Osteocyte (in vitro differentiated cells): Measurements from ENCODE around the gene ZG16B. TPM values are rescaled to one million over a fixed set of nuclear protein-coding genes. Genes with fewer than 3 reads are reported as not detected.
A peak's percentile ranks its signal among the peaks of the same experiment; 100 is the strongest.

ENCODE experiments used
- DNase-seq: peaks from one replicate; pipeline ENCODE4 v3.0.0; 2021; ENCODE audit warnings: mixed read lengths; ENCODE audit not compliant: unreplicated experiment; ENCODE audit errors: extremely low spot score
- H3K27ac Mint-ChIP-seq: one replicate; pipeline ENCODE4 v1.8.0; 2021; ENCODE audit warnings: mild to moderate bottlenecking, mixed read lengths; ENCODE audit not compliant: unreplicated experiment
- H3K27me3 Mint-ChIP-seq: one replicate; pipeline ENCODE4 v1.8.0; 2021; ENCODE audit warnings: mixed read lengths; ENCODE audit not compliant: unreplicated experiment
- H3K36me3 Mint-ChIP-seq: one replicate; pipeline ENCODE4 v1.8.0; 2021; ENCODE audit warnings: mixed read lengths; ENCODE audit not compliant: unreplicated experiment
- H3K4me1 Mint-ChIP-seq: one replicate; pipeline ENCODE4 v1.8.0; 2021; ENCODE audit warnings: mixed read lengths; ENCODE audit not compliant: unreplicated experiment
- H3K4me3 Mint-ChIP-seq: one replicate; pipeline ENCODE4 v1.8.0; 2021; ENCODE audit warnings: mild to moderate bottlenecking, moderate library complexity, mixed read lengths; ENCODE audit not compliant: unreplicated experiment
- H3K9me3 Mint-ChIP-seq: one replicate; pipeline ENCODE4 v1.8.0; 2021; ENCODE audit warnings: mixed read lengths; ENCODE audit not compliant: unreplicated experiment
- total RNA-seq: library from RNA; stranded (reverse); gene quantifications from 2 replicates; pipeline ENCODE4 v1.2.1, GENCODE V29; 2021
- TF ChIP-seq, protein P1 (sequence below): fragments of 200-600 bp; sonication (generic); IDR thresholded peaks from 2 replicates; pipeline ENCODE4 v1.5.0; 2021; ENCODE audit warnings: antibody characterized with exemption, mild to moderate bottlenecking, moderate library complexity

ZG16B gene
- total RNA-seq, 1 donor from 2014 or later: not detected

DNA sequence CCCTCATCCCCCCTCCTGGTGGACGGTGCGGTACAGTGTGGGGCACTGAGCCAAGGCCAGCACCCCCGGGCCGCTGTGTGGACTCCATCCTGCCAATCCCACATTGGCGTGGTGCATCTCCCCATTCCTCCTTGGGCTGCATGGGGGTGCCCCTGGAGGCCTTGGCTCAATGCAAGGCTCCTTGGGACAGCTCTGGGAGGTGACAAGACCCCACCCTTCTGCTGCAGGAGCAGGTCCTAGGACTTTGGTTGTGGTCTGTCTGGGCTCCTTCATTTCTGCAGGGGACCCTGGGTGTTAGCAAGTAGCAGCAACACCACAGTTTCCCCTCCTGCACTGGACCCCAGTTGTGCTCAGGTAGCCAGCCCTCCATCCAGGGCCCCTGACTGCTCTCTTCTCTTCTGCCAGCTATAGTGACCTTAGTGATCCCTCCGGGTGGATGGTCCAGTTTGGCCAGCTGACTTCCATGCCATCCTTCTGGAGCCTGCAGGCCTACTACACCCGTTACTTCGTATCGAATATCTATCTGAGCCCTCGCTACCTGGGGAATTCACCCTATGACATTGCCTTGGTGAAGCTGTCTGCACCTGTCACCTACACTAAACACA, 11.7 kb upstream of the ZG16B start:
- Mint-ChIP-seq H3K4me3 (no peak overlapping the region), H3K36me3 (no peaks in the 10 kb centered on the region), H3K4me1 (no peaks in the 10 kb centered on the region), H3K27me3 (peaks cover 25% of the 10 kb centered on the region), H3K9me3 (no peaks in the 10 kb centered on the region), H3K27ac (no peak overlapping the region)
- TF ChIP-seq, protein P1, sequence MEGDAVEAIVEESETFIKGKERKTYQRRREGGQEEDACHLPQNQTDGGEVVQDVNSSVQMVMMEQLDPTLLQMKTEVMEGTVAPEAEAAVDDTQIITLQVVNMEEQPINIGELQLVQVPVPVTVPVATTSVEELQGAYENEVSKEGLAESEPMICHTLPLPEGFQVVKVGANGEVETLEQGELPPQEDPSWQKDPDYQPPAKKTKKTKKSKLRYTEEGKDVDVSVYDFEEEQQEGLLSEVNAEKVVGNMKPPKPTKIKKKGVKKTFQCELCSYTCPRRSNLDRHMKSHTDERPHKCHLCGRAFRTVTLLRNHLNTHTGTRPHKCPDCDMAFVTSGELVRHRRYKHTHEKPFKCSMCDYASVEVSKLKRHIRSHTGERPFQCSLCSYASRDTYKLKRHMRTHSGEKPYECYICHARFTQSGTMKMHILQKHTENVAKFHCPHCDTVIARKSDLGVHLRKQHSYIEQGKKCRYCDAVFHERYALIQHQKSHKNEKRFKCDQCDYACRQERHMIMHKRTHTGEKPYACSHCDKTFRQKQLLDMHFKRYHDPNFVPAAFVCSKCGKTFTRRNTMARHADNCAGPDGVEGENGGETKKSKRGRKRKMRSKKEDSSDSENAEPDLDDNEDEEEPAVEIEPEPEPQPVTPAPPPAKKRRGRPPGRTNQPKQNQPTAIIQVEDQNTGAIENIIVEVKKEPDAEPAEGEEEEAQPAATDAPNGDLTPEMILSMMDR: no peak
- DNase-seq: peak; percentile 79

DNA sequence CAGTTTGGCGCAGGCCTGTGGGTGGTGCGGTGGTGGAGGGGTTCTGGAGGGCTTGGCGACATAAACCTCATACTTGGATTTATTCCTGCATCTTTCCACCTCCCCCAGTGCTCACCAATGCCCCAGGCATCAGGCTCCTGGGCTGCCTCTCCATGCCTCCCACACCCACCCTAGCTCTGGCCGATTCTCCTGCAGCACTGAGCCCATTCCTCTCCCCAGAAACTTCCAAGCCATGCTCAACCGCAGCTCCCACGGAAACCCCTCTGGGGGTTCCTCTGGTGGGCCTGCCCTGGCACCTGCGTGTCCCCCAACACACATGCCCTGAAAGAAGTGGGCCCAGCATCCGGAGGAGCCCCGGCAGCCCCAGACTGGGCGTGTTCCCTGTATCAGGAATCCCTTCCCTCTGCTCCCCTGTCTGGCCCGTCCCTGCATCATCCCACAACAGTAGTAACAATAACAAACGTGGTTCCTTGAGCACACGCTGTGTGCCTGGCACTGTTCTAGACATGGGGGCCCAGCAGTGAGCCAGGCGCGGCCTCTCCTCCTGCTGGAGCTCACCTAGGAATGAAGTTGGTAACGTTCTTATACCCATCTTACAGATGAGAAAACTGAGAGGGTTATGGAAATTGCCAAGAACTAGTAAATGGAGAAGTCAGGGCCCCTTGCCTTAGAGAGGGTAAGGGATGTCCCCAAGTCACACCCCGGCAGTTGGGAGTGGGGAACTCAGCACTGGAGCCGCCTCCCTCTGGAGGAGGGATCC, 10.7 kb upstream of the ZG16B start:
- Mint-ChIP-seq H3K36me3 (no peaks in the 10 kb centered on the region), H3K27ac (no peak overlapping the region), H3K9me3 (no peaks in the 10 kb centered on the region), H3K4me1 (no peaks in the 10 kb centered on the region), H3K27me3 (peaks cover 26% of the 10 kb centered on the region), H3K4me3 (no peak overlapping the region)
- no peak for DNase-seq
- TF ChIP-seq, protein P1: no peak

- Mint-ChIP-seq H3K36me3 (no peaks in the 10 kb centered on the region), H3K27ac (no peak overlapping the region), H3K4me3 (no peak overlapping the region)
These were observed 9.9 kb upstream of the ZG16B start for GRCh38 chr16:2819939-2820835.

DNA sequence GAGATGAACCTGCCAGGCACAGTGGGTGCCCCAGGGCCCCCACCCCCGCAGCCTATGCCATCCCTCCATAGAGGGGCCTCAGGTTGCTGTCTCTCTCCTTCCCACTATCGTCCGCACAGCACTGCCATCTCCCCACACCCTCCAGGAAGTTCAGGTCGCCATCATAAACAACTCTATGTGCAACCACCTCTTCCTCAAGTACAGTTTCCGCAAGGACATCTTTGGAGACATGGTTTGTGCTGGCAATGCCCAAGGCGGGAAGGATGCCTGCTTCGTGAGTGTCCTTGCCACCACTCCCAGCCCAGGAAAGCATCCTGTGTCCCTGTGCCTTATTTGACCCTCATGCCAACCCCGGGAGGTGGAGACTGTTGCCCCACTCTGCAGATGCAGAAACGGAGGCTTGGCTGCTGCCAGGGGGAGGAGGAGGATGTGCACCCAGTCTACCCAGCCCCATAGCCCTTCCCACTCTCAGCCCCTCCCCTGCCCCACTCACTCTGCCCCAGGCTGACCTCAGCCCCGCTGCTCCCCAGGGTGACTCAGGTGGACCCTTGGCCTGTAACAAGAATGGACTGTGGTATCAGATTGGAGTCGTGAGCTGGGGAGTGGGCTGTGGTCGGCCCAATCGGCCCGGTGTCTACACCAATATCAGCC, 9.1 kb upstream of the ZG16B start:
- Mint-ChIP-seq H3K9me3 (no peaks in the 10 kb centered on the region), H3K4me3 (no peak overlapping the region), H3K4me1 (no peaks in the 10 kb centered on the region), H3K27ac (no peak overlapping the region), H3K27me3 (peaks cover 17% of the 10 kb centered on the region), H3K36me3 (no peaks in the 10 kb centered on the region)
- TF ChIP-seq, protein P1: no peak
- DNase-seq: no peak

More at GRCh38 chr16:2819939-2820835, 9.9 kb upstream of the ZG16B start:
- peak; percentile 75 for DNase-seq
- TF ChIP-seq, protein P1: no peak
- peaks cover 24% of the 10 kb centered on the region for H3K27me3 Mint-ChIP-seq
- no peaks in the 10 kb centered on the region for H3K9me3 Mint-ChIP-seq
- no peaks in the 10 kb centered on the region for H3K4me1 Mint-ChIP-seq
